Epithelial cell of prostate (primary cell): ENCODE results near the gene C10orf67.

Experiments
- DNase-seq: peaks from one replicate; pipeline ENCODE4 v3.0.0-alpha.2; 2011; ENCODE audit warnings: low read depth, low spot score
- H3K27ac ChIP-seq: fragments of 450-650 bp; 2 replicates; pipeline ENCODE4 v1.5.1; 2017; ENCODE audit warnings: mild to moderate bottlenecking

C10orf67 gene

DNA sequence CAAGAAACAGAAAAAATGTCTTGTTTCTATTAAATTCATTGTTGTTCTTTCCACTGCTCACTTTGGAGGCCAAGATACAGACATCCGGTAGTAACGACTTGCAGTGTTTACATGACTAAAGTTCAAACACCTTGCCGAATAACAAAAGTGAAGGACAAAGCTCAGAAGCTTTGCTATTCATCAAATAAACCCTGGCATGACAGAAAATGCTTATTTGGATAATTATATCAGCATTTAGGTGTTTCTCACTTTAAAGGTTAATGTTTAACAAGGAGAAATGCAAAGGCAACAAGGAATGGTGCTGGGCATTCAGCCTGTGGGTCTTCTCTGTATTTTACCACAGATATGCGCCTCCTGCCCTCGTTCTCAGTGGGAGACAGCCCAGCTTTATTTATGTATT is 157.9 kb downstream of the C10orf67 start:
- no peak overlapping the region for H3K27ac ChIP-seq
- DNase-seq: no peak

GRCh38 chr10:23186178-23186577 is 158.4 kb downstream of the C10orf67 start:
- no peak for DNase-seq
- H3K27ac ChIP-seq: no peak overlapping the region

- H3K27ac ChIP-seq: no peak overlapping the region
Observed at GRCh38 chr10:23174977-23175512, 169.6 kb downstream of the C10orf67 start.

DNA sequence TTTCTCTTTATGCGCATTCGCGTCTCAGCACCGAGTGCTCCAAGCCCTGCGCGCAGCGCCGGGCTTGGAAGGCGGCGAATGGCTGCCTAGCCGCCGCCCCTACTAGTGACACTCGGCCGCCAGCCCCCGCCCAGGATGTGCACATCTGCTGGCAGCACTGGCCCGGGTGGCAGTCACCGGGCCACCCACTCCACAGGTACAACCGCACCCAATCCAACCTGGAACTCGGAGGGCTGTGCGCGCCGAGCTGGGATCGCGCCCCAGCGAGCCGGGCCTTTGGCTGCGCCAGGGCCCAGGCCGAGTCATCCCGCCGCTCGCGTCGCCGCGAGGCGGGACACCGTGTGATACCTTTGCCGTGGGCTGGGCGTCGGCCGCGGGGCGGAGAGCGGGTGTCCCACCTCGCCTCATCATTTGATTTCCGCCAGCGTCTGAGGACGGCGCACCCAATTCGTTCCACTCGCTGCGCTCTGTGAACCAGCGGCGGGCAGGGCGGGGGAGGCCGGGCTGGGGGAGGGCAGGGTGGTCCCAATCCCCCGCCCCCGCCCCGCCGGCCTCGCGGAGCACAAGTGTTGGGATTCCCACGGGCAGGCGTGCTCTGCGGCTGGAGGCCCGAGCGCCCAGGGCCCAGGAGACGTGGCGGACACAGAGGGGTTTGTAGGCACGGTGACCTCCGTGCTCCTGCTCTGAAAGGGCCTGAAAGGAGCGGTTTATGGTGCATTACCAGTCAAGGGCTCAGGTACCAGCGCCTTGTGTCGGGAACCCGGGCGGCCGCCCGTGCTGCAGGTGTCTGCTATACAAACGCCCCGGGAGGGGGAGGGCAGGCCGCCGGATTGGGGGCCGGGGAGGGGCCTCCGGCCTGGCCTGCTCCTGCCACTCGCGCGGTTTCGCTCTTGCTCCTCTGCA is 170.3 kb downstream of the C10orf67 start:
- no peak overlapping the region for H3K27ac ChIP-seq
- no peak for DNase-seq

More at GRCh38 chr10:23174977-23175512, 169.6 kb downstream of the C10orf67 start:
- DNase-seq: no peak

GRCh38 chr10:23173214-23174073 is 171.2 kb downstream of the C10orf67 start:
- no peak overlapping the region for H3K27ac ChIP-seq
- no peak for DNase-seq

GRCh38 chr10:23172429-23173213 is 172.0 kb downstream of the C10orf67 start:
- H3K27ac ChIP-seq: no peak overlapping the region
- DNase-seq: no peak

GRCh38 chr10:23171232-23171876 is 173.2 kb downstream of the C10orf67 start:
- DNase-seq: no peak
- H3K27ac ChIP-seq: no peak overlapping the region

DNA sequence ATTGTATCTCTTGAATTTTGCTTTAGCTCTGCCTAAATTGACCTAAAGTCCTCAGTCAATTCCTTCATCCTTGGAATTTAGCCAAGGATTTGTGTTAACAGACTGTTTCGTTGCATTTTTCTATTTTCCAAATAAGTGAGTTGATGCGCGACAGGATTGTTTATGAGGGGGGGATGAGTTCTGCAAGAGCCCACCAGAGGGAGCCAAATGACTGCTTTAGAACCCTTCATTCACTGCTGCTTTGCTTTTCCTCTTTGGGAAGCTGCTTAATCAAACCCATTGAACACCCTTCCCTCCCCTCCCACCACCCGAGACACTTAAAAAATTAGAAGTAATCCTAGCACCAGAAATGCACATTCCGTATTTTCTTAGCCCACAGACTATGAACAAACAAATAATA is 186.2 kb downstream of the C10orf67 start:
- no peak for DNase-seq

GRCh38 chr10:23157691-23158369 is 186.8 kb downstream of the C10orf67 start:
- H3K27ac ChIP-seq: no peak overlapping the region
- no peak for DNase-seq

More for the DNA sequence above, 186.2 kb downstream of the C10orf67 start:
- no peak overlapping the region for H3K27ac ChIP-seq

DNA sequence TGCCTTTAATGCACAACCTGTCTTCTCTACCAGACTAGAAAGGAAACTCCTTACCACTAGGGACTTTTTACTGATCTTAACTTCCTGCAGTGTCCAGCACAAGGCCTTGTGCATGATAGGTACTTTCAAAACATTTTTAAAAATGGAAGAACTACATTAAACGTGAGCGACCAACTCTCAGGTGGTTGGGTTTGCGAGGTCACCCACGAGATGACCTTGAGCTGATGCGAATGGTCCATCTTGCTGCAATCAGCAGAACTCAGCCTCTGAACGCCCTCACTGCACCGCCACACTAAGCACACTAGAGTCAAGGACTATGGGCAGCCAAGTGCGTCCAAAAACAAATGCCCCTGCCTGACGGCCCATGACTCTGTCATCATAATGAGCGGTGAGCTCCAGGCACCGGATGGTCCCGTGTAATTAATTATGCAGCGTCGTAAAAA is 187.3 kb downstream of the C10orf67 start:
- DNase-seq: no peak

GRCh38 chr10:23156447-23157150 is 188.0 kb downstream of the C10orf67 start:
- no peak for DNase-seq
- no peak overlapping the region for H3K27ac ChIP-seq

More for the DNA sequence above, 187.3 kb downstream of the C10orf67 start:
- H3K27ac ChIP-seq: no peak overlapping the region

DNA sequence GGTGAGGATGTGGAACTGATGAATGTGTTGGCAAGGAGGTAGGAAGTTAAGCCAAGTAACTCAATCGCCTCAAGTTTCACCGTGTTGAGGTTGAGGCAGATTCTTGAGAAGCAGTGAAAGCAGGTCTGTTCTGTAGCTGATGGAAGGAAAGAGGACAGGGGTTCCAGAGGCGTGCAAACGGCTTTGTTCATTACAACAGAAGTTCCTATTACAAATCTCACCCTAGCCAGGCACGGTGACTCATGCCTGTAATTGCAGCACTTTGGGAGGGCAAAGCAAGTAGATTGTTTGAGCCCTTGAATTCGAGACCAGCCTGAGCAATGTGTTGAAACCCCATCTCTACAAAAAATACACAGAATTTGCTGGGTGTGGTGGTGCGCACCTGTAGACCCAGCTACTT is 189.4 kb downstream of the C10orf67 start:
- no peak overlapping the region for H3K27ac ChIP-seq
- no peak for DNase-seq
